Measurements from ENCODE around the gene ID4.
"Not testable (repeated sequence)": the region's sequence is repeated elsewhere in the genome, so short reads cannot be mapped to it uniquely, and the experiment has no call there.

ID4 gene

DNA sequence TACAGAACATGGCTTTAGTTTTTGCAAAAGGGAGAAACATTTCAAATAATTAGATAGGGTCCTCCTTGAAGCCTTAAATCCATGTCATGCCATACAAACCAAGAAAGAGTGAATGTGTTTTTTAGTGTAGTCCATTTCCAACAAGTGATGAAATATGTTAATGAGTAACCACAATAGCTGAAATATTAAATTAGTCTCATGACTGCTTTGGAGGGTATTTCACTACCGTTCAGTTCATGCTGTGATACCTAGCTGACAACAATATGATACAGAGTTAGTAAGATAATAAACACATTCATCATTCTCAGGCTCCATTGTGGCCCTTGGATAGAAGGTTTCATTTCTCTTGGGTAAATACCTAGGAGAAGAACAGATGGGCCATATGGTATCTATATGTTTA lies 5.8 kb upstream of the ID4 start:
- no peak for DNase-seq (ENCODE audit: low read depth in 4 of 4, low spot score in 1 of 4)

DNA sequence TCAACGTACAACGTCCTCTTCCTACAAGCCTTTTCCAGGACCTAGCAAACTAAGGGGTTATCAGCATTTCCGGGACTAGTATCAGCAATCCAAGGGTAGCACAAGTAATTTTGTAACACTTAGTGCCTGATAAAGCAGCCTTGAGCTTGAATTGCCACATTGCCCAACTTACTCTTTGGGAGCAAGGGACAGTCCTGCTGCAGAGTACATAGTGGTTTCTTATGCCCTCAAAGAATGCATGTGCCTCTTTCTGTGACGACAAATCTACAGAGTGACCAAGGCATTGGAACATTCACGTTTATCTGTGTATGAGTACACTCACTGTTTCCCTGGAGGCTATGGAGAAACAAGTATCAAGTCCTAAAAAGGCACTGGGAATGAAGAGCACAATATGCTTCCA lies 3.2 kb upstream of the ID4 start:
- no peak for DNase-seq (ENCODE audit: low read depth in 4 of 4, low spot score in 1 of 4)

DNA sequence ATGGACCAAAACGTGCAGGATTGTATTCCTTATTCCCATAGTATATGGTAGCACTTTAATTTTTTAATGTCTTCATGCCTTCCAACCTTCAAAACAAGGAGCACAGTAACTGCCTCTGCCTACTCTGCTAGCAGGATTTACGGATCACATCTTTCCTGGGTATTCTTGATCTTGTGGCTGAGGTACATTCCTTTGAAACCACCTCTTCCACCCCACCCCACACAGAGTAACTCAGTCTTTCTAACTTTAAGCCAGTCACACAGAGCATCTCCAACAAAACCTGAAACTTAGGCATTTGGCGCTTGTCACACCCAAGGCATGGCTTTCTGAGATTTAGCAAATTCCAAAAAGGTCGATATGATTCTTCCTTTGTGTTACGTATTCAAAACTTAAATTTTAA lies 2.3 kb upstream of the ID4 start:
- DNase-seq (ENCODE audit: low read depth in 4 of 4, low spot score in 1 of 4), result no peak

DNA sequence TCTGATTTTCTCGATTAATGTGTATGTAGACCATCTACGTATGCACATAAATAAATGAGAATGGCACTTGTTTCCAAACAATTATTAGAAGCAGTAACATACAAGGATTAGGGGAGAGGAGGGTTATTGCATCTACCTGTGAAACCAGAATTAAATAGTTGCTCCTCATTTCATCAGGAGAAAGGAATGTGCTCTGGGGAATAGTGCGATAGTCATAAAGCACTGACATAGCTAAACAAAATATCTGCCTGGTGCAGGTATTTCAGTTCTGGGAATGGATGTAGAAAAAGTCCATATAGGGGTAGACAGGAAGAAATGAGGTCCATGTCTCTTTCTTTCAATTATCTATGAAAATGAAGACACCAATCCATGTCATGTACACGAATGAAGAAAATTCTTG lies 1.6 kb upstream of the ID4 start:
- no peak for DNase-seq (ENCODE audit: low read depth in 4 of 4, low spot score in 1 of 4)

DNA sequence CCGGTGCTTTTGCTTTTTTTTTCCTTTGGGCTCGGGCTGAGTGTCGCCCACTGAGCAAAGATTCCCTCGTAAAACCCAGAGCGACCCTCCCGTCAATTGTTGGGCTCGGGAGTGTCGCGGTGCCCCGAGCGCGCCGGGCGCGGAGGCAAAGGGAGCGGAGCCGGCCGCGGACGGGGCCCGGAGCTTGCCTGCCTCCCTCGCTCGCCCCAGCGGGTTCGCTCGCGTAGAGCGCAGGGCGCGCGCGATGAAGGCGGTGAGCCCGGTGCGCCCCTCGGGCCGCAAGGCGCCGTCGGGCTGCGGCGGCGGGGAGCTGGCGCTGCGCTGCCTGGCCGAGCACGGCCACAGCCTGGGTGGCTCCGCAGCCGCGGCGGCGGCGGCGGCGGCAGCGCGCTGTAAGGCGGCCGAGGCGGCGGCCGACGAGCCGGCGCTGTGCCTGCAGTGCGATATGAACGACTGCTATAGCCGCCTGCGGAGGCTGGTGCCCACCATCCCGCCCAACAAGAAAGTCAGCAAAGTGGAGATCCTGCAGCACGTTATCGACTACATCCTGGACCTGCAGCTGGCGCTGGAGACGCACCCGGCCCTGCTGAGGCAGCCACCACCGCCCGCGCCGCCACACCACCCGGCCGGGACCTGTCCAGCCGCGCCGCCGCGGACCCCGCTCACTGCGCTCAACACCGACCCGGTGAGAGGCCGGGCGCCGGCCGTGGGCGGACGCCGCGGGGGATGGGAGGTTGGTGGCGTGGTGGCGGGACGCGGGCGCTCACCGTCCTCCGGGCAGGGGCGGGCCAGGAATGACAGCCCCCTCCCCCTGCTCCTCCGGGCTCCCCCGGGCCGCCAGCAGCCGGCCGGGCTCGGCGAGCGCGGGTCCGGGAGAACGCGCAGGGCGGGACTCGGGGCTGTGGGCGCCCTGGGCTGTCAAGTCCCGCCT lies 606 bp downstream of the ID4 start:
- no peak for DNase-seq (ENCODE audit: low read depth in 4 of 4, low spot score in 1 of 4)

- no peak for DNase-seq (ENCODE audit: low read depth in 4 of 4, low spot score in 1 of 4)
Measured at GRCh38 chr6:19838442-19839236, 1.5 kb downstream of the ID4 start.

DNA sequence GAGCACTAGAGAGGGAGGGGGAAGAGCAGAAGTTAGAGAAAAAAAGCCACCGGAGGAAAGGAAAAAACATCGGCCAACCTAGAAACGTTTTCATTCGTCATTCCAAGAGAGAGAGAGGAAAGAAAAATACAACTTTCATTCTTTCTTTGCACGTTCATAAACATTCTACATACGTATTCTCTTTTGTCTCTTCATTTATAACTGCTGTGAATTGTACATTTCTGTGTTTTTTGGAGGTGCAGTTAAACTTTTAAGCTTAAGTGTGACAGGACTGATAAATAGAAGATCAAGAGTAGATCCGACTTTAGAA lies 2.0 kb downstream of the ID4 start:
- DNase-seq (ENCODE audit: low read depth in 4 of 4, low spot score in 1 of 4), result no peak

DNA sequence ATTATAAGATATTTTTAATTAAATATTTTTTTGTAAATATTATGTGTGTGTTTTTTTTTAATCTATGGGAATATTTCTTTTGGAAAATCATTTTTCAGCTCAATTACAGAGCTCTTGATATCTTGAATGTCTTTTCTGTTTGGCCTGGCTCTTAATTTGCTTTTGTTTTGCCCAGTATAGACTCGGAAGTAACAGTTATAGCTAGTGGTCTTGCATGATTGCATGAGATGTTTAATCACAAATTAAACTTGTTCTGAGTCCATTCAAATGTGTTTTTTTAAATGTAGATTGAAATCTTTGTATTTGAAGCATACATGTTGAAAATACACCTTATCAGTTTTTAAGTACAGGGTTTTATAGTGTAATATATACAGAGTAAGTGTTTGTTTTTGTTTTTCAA lies 2.6 kb downstream of the ID4 start:
- no peak for DNase-seq (ENCODE audit: low read depth in 4 of 4, low spot score in 1 of 4)

DNA sequence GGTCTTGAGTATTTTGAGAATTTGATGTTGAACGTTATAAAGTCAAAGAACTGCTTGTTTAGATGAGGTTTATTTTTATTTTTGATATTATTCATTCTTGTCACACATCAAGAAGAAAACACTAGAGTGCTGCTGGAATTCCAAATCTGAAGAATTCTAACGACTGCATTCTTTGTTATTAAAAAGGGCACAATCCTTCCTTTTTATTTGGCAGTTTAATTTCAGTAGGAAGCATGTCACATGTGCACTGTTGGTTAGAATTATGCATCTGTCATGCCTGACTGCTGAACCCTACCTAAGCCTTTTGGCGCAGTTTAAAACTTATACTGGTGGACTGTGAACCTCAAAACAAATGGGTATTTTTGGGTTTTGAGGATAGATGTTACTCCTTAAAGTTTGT lies 4.0 kb downstream of the ID4 start:
- DNase-seq (ENCODE audit: low read depth in 4 of 4, low spot score in 1 of 4), result no peak

GRCh38 chr6:19842030-19842615 lies 5.0 kb downstream of the ID4 start:
- DNase-seq (ENCODE audit: low read depth in 4 of 4, low spot score in 1 of 4), result no peak

GRCh38 chr6:19844689-19845088 lies 7.5 kb downstream of the ID4 start:
- DNase-seq (ENCODE audit: low read depth in 4 of 4, low spot score in 1 of 4), result no peak

GRCh38 chr6:19845266-19846041 lies 8.3 kb downstream of the ID4 start:
- DNase-seq (ENCODE audit: low read depth in 4 of 4, low spot score in 1 of 4), result no peak

- no peak for DNase-seq (ENCODE audit: low read depth in 4 of 4, low spot score in 1 of 4)
Measured at GRCh38 chr6:19848465-19849029, 11.4 kb downstream of the ID4 start.

DNA sequence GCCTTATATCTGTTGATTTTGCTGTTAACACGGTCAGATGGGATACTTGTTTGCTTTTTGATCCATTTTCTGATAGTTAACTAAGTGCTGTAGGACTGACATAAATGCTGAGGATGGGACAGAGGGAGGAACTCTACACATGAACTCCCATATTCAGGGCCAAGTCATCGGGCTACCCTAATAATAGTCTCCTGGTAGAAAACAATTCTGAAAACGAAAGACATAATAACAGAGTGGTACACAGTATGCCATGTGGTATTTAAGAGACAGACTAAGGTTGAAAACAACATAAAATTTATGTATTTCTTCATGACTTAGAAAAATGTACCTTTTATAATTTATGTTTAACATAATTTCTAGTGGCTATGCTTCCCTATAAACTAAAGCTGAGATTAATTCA lies 12.0 kb downstream of the ID4 start:
- DNase-seq (ENCODE audit: low read depth in 4 of 4, low spot score in 1 of 4), result no peak

DNA sequence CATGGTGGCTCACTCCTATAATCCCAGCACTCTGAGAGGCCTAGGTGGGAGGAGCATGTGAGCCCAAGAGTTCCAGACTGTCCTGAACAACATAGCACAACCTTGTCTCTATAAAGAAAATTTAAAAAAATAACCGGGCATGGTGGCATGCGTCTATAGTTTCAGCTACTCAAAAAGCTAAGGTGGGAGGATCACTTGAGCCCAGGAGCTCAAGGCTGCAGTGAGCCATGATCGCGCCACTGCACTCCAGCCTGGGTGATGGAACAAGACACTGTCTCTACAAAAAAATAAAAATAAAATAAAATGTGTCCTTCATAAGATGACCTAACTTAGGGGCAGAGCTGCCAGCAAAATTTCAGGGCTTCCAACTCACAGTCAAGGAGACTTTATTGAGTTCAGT lies 12.6 kb downstream of the ID4 start:
- no peak for DNase-seq (ENCODE audit: low read depth in 4 of 4, low spot score in 1 of 4)

- DNase-seq (ENCODE audit: low read depth in 4 of 4, low spot score in 1 of 4), result no peak
Measured at GRCh38 chr6:19851241-19852089, 14.3 kb downstream of the ID4 start.

DNA sequence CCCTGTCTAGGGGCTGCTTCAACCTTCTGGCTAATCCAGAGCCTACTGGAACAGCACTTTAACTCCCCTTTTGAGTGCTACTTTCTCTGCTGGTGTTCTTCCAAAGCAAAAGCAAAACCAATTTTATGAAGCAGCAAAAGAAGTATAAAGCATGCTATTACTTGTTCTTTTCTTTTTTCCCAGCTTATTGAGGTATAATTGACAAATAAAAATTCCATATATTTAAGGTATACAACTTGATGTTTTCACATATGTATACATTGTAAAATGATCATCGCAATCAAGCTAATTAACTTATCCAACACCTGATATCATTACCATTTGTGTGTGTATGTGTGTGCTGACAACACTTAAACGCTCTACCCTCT lies 14.9 kb downstream of the ID4 start:
- DNase-seq (ENCODE audit: low read depth in 4 of 4, low spot score in 1 of 4), result no peak

- no peak for DNase-seq (ENCODE audit: low read depth in 4 of 4, low spot score in 1 of 4)
Measured at GRCh38 chr6:19852927-19853326, 15.8 kb downstream of the ID4 start.

DNA sequence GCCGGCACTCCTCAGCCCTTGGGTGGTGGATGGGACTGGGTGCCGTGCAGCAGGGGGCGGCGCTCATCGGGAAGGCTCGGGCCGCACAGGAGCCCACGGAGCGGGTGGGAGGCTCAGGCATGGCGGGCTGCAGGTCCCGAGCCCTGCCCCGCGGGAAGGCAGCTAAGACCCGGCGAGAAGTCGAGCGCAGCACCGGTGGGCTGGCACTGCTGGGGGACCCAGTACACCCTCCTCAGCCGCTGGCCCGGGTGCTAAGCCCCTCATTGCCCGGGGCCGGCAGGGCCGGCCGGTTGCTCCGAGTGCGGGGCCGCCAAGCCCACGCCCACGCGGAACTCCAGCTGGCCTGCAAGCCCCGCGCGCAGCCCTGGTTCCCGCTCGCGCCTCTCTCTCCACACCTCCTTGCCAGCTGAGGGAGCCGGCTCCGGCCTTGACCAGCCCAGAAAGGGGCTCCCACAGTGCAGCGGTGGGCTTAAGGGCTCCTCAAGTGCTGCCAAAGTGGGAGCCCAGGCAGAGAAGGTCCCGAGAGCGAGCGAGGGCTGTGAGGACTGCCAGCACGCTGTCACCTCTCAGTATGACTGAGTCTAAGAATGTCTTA lies 17.3 kb downstream of the ID4 start:
- not testable (repeated sequence) for DNase-seq (ENCODE audit: low read depth in 4 of 4, low spot score in 1 of 4)

DNA sequence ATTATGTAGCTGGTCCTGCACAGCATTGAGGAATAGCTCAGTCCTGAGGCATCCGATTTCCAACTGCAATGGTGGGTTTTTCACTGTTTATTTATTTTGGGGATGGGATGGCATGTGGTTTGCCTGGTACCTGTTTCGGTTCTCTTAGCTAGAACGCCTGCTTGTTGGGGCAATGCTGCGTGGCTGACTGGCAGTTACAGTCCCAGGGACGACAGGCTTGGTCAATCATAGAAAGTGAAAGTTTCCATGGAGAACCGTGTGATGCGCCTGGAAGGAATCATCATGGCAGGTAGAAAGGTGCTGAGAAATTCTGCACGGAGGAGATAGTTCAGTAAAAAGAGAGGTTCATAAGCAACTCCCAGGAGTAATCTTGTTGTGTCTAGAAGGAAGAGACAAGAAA lies 18.4 kb downstream of the ID4 start:
- DNase-seq (ENCODE audit: low read depth in 4 of 4, low spot score in 1 of 4), result no peak
